Esophagus squamous epithelium (tissue), 5 donors: Measurements from ENCODE around the gene RBMS3. TPM values are rescaled to one million over a fixed set of nuclear protein-coding genes. Genes with fewer than 3 reads are reported as not detected.

ENCODE experiments used
- DNase-seq: peaks from one replicate; lab custom pipeline; 2025; lab: John Stamatoyannopoulos, UW
- H3K27ac ChIP-seq, 4 donors: fragments of 200-600 bp; sonication (generic); one replicate each; pipeline ENCODE4 v1.5.1; 2016 to 2019; ENCODE audit warnings: mild to moderate bottlenecking in 1 of 4
- H3K27me3 ChIP-seq, 4 donors: fragments of 200-600 bp; sonication (generic); 1 replicate in 3 of 4; 2 replicates in 1 of 4; pipeline versions ENCODE4 v1.5.1 to v1.6.0; 2017 to 2021; ENCODE audit warnings: antibody characterized with exemption in 1 of 4
- H3K36me3 ChIP-seq, 3 donors: fragments of 200-600 bp; sonication (generic); one replicate each; pipeline ENCODE4 v1.5.1; 2016 to 2019
- H3K4me1 ChIP-seq, 3 donors: fragments of 200-600 bp; sonication (generic); one replicate each; pipeline ENCODE4 v1.5.1; 2017 to 2019
- H3K4me3 ChIP-seq, 4 donors: fragments of 200-600 bp; sonication (generic); 1 replicate in 3 of 4; 2 replicates in 1 of 4; pipeline ENCODE4 v1.5.1; 2016 to 2019; ENCODE audit warnings: mild to moderate bottlenecking in 2 of 4, moderate library complexity in 1 of 4
- H3K9me3 ChIP-seq, 3 donors: fragments of 200-600 bp; sonication (generic); one replicate each; pipeline ENCODE4 v1.5.1; 2016 to 2019
- POLR2A ChIP-seq, 4 donors: fragments of 450-650 bp; IDR thresholded peaks; one replicate each; pipeline ENCODE4 v1.6.1; 2017; ENCODE audit warnings: antibody characterized with exemption in 4 of 4, mild to moderate bottlenecking in 4 of 4, moderate library complexity in 3 of 4
- WGBS, 2 donors: methylation state at CpG; one replicate each; pipeline ENCODE4 v1.1.5; 2018; 5-methylcytosine and 5-hydroxymethylcytosine counted together
- intact Hi-C: fragments of 100-400 bp; cut with DNase I; formaldehyde crosslinking; loops from one replicate; pipeline ENCODE4 v1.15.0; 2022
- total RNA-seq, 4 donors: library from RNA; depleted of rRNA; stranded (reverse); fragments of >200 nt; gene quantifications; one replicate each; pipeline ENCODE4 v1.1.0, GENCODE V29; 2016
- TF ChIP-seq, protein P1 (sequence below), 6 experiments: fragments of 450-650 bp in 4 of 6; fragments of 200-600 bp in 2 of 6; sonication (generic) in 2 of 6; IDR thresholded peaks; one replicate each; pipeline ENCODE4 v1.5.1; 2016 to 2019; ENCODE audit warnings: antibody characterized with exemption in 6 of 6, mild to moderate bottlenecking in 4 of 6, moderate library complexity in 4 of 6
- donor health status: DM: yes; HTN: yes; CAD: no.

The RBMS3 gene
- total RNA-seq, 4 donors from 2014 or later, result 0.57 to 35.7 (median 6.1) TPM

DNA sequence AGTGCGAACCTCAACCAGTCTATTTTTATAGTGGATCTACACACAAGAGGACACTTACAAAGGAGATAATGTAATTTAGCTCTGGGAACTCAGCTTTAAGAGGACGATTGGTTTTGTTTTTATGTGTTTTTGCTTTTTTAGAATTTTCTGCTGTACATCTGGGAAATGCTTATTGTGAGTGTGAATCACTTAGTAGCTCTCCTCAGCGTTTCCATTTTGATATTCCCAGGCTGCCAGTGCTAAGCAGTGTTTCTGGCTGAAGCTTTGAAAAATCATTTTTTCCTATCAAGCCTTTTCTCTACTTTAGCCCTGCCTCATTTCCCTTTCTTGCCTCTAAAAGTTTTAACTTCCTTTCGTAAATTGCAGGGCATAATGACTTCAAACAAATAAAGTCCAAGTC is 117.9 kb downstream of the RBMS3 start:
- no peak for TF ChIP-seq POLR2A (IDR thresholded peaks at IDR 0.05)
- no peaks in the 10 kb centered on the region for H3K4me1 ChIP-seq
- intact Hi-C loops, result no loop called here
- 63 to 75% methylated on average over 4 of the region's 4 CpGs for WGBS, 2 donors
- H3K4me3 ChIP-seq, result no peak overlapping the region
- H3K27me3 ChIP-seq, result no peaks in the 10 kb centered on the region
- H3K27ac ChIP-seq, result no peak overlapping the region
- H3K36me3 ChIP-seq, result no peaks in the 10 kb centered on the region
- peaks cover 0 to 4% (median 0%) of the 10 kb centered on the region in 3 donors for H3K9me3 ChIP-seq
- DNase-seq, result no peak

DNA sequence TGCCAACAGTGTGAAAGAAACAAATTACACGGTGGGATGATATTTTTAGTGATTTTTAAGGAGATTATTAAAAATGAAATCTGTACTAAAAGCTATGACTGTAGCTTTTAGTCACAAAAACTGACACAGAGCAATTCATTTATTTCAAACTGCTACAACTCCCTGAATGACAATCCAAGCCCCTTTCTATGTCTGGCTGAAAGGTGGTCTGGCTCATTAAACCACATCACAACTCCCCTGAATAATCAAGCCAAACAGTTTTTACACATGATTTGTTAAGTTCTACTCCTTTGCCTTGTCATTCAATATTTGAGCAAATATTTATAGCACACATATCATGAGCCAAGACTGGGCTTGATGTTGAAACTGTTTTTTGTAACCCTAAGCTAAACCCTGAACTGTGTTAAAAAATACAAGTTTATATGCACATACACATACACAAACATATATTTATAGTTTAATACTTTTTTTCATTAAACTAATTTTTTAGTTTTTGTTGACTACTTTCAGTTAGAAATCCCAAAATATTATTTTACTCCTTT is 125.5 kb downstream of the RBMS3 start:
- H3K4me3 ChIP-seq, result no peak overlapping the region
- no peaks in the 10 kb centered on the region for H3K27me3 ChIP-seq
- peaks cover 0 to 10% (median 9%) of the 10 kb centered on the region in 3 donors for H3K4me1 ChIP-seq
- WGBS, 2 donors, result 15 to 30% methylated on average over 1 of the region's 1 CpG
- no peak for TF ChIP-seq POLR2A (IDR thresholded peaks at IDR 0.05)
- TF ChIP-seq, protein P1, sequence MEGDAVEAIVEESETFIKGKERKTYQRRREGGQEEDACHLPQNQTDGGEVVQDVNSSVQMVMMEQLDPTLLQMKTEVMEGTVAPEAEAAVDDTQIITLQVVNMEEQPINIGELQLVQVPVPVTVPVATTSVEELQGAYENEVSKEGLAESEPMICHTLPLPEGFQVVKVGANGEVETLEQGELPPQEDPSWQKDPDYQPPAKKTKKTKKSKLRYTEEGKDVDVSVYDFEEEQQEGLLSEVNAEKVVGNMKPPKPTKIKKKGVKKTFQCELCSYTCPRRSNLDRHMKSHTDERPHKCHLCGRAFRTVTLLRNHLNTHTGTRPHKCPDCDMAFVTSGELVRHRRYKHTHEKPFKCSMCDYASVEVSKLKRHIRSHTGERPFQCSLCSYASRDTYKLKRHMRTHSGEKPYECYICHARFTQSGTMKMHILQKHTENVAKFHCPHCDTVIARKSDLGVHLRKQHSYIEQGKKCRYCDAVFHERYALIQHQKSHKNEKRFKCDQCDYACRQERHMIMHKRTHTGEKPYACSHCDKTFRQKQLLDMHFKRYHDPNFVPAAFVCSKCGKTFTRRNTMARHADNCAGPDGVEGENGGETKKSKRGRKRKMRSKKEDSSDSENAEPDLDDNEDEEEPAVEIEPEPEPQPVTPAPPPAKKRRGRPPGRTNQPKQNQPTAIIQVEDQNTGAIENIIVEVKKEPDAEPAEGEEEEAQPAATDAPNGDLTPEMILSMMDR (IDR thresholded peaks at IDR 0.05), result no peak
- no peak for DNase-seq
- no peaks in the 10 kb centered on the region for H3K36me3 ChIP-seq
- no peaks in the 10 kb centered on the region for H3K9me3 ChIP-seq
- intact Hi-C loops, result no loop called here
- no peak overlapping the region for H3K27ac ChIP-seq

DNA sequence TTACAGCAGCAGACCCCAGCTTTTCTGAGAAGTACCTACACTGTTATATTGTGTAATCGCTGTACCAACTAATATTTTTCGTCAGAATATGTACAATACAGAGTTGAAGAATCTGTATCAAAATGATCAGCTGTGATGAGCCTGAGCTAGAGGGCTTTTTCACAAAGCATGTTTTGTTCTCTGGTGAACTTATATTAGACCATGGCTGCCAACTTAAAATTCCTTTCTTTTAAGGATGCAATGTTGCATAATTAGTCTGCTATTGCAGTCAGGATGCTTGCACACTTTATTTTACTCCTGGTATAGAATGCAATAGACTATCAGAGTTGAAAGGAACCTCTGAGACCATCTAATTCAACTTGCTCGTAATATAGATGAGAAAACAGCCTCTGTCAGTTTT is 127.8 kb downstream of the RBMS3 start:
- Histone ChIP-seq H3K4me1 (peaks cover 0 to 10% (median 9%) of the 10 kb centered on the region in 3 donors), H3K27me3 (no peaks in the 10 kb centered on the region), H3K9me3 (no peaks in the 10 kb centered on the region), H3K4me3 (no peak overlapping the region), H3K36me3 (no peaks in the 10 kb centered on the region), H3K27ac (no peak overlapping the region)
- TF ChIP-seq, protein P1 (IDR thresholded peaks at IDR 0.05), result no peak
- TF ChIP-seq POLR2A (IDR thresholded peaks at IDR 0.05), result no peak
- DNase-seq, result no peak
- intact Hi-C loops, result no loop called here
- 90 to 94% methylated on average over 3 of the region's 3 CpGs for WGBS, 2 donors

DNA sequence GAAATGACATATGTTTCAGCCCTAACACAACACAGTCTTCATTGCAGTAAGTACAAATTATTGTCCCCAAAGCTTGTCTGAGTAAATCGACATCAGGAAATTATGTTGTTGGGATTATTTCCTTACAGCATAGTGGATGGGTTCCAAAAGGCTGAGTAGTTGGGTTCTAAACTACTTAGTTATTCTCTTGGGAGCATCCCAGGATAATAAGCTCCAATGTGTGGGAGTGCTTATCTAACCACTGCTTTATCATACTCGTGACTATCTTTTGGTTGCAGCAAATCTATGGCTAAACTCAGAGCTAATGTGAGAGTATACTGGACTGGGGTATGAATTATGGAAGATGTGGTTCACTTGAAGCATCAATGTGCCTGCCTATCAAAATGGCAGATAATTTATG is 128.5 kb downstream of the RBMS3 start:
- intact Hi-C loops, result no loop called here
- Histone ChIP-seq H3K9me3 (no peaks in the 10 kb centered on the region), H3K4me3 (no peak overlapping the region), H3K4me1 (peaks cover 0 to 10% (median 9%) of the 10 kb centered on the region in 3 donors), H3K27me3 (no peaks in the 10 kb centered on the region), H3K36me3 (no peaks in the 10 kb centered on the region), H3K27ac (no peak overlapping the region)
- no peak for DNase-seq
- TF ChIP-seq POLR2A (IDR thresholded peaks at IDR 0.05), result no peak
- TF ChIP-seq, protein P1 (IDR thresholded peaks at IDR 0.05), result no peak
- 61 to 65% methylated on average over 2 of the region's 2 CpGs for WGBS, 2 donors

DNA sequence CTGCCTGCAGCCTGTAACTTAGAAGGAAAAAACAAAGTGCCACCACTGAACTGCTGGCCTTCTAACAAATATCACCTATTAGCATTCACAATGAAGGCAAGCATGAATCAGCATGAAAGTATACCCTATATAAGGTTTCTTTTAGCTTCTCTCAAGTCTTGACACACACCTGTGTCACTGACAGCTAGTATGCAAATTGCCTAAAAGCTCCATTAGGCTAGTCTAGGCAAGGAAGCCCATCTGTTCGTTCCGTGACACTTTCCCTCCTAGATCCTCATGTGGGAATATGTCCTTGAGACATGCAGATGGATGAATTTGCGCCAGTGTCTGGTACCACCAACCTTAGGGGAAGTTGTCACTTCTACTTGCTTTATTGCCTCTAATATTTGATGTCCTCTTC is 129.3 kb downstream of the RBMS3 start:
- DNase-seq, result no peak
- WGBS, 2 donors, result 46 to 54% methylated on average over 3 of the region's 3 CpGs
- intact Hi-C loops, result no loop called here
- no peaks in the 10 kb centered on the region for H3K27me3 ChIP-seq
- H3K4me3 ChIP-seq, result no peak overlapping the region
- peaks cover 0 to 10% (median 9%) of the 10 kb centered on the region in 3 donors for H3K4me1 ChIP-seq
- TF ChIP-seq, protein P1 (IDR thresholded peaks at IDR 0.05), result no peak
- TF ChIP-seq POLR2A (IDR thresholded peaks at IDR 0.05), result no peak
- H3K36me3 ChIP-seq, result no peaks in the 10 kb centered on the region
- no peak overlapping the region for H3K27ac ChIP-seq
- no peaks in the 10 kb centered on the region for H3K9me3 ChIP-seq
